Neural cell (in vitro differentiated cells): ENCODE data around the gene NMNAT3. TPM values are rescaled to one million over a fixed set of nuclear protein-coding genes. Genes with fewer than 3 reads are reported as not detected.

Experiments
- H2AFZ ChIP-seq: fragments of 200-600, 300-800 bp; sonication (generic), shearing (Covaris generic); 2 replicates; pipeline ENCODE4 v1.6.0; 2014; ENCODE audit warnings: low read depth, mild to moderate bottlenecking, antibody characterized with exemption, low read length, moderate library complexity
- H3F3A ChIP-seq: fragments of 200-600 bp; shearing (Covaris generic); 2 replicates; pipeline ENCODE4 v1.6.1; 2016; ENCODE audit warnings: mild to moderate bottlenecking, moderate library complexity, mixed read lengths, antibody characterized with exemption, low read length; ENCODE audit not compliant: insufficient read depth, poor library complexity, severe bottlenecking
- H3K27ac ChIP-seq: fragments of 200-600, 300-800 bp; sonication (generic), shearing (Covaris generic); 2 replicates; pipeline ENCODE4 v1.5.1; 2014; ENCODE audit warnings: mild to moderate bottlenecking, low read length, moderate library complexity
- H3K27me3 ChIP-seq: fragments of 300-800, 200-600 bp; sonication (generic), shearing (Covaris generic); 2 replicates; pipeline ENCODE4 v1.6.0; 2014; ENCODE audit warnings: mild to moderate bottlenecking, low read depth, low read length, moderate library complexity; ENCODE audit not compliant: insufficient read depth
- H3K36me3 ChIP-seq: fragments of 300-800, 200-600 bp; sonication (generic), shearing (Covaris generic); 2 replicates; pipeline ENCODE4 v1.5.1; 2014; ENCODE audit warnings: mild to moderate bottlenecking, antibody characterized with exemption, low read length, moderate library complexity; ENCODE audit not compliant: insufficient read depth
- H3K4me2 ChIP-seq: fragments of 300-800, 200-600 bp; sonication (generic), shearing (Covaris generic); 2 replicates; pipeline ENCODE4 v1.6.0; 2014; ENCODE audit warnings: mild to moderate bottlenecking, low read length
- H3K4me3 ChIP-seq: fragments of 300-800, 200-600 bp; sonication (generic), shearing (Covaris generic); 2 replicates; pipeline ENCODE4 v1.5.1; 2014; ENCODE audit warnings: mild to moderate bottlenecking, low read length, moderate library complexity
- H3K79me2 ChIP-seq: fragments of 200-600 bp; shearing (Covaris generic); replicated peaks from 2 replicates; pipeline ENCODE4 v1.6.0; 2014; ENCODE audit warnings: mild to moderate bottlenecking, low read length, moderate library complexity; ENCODE audit not compliant: insufficient read depth
- H3K9ac ChIP-seq: fragments of 300-800, 200-600 bp; sonication (generic), shearing (Covaris generic); 2 replicates; pipeline ENCODE4 v1.6.1; 2016; ENCODE audit warnings: mild to moderate bottlenecking, low read length, mixed read lengths
- H3K9me2 ChIP-seq: fragments of 200-600 bp; shearing (Covaris generic); 2 replicates; pipeline ENCODE4 v1.6.1; 2016; ENCODE audit warnings: mild to moderate bottlenecking, low read length, mixed read lengths; ENCODE audit not compliant: insufficient read depth
- H3K9me3 ChIP-seq: fragments of 200-600, 300-800 bp; sonication (generic), shearing (Covaris generic); 2 replicates; pipeline ENCODE4 v1.6.1; 2016; ENCODE audit warnings: mild to moderate bottlenecking, mixed run types, low read length, moderate library complexity, mixed read lengths
- H4K20me1 ChIP-seq: fragments of 200-600 bp; shearing (Covaris generic); 2 replicates; pipeline ENCODE4 v1.6.1; 2016; ENCODE audit warnings: mild to moderate bottlenecking, mixed run types; ENCODE audit not compliant: insufficient read depth
- EP300 ChIP-seq: fragments of 450-650 bp; conservative IDR thresholded peaks from 2 replicates; pipeline ENCODE4 v1.6.1; 2014; ENCODE audit warnings: antibody characterized with exemption, mild to moderate bottlenecking, moderate library complexity; ENCODE audit not compliant: poor library complexity, severe bottlenecking
- EZH2 ChIP-seq: fragments of 200-600, 300-800 bp; shearing (Covaris generic), sonication (generic); IDR thresholded peaks from 2 replicates; pipeline ENCODE4 v1.6.1; 2014; ENCODE audit warnings: antibody characterized with exemption, low read length, borderline replicate concordance, mild to moderate bottlenecking; ENCODE audit not compliant: insufficient read depth, poor library complexity, severe bottlenecking
- MXI1 ChIP-seq: fragments of 450-650 bp; conservative IDR thresholded peaks from 2 replicates; pipeline ENCODE4 v1.6.1; 2014; ENCODE audit warnings: antibody characterized with exemption, mild to moderate bottlenecking; ENCODE audit not compliant: poor library complexity, severe bottlenecking
- POLR2AphosphoS5 ChIP-seq: IDR thresholded peaks from 2 replicates; pipeline ENCODE4 v1.6.1; 2012
- RAD21 ChIP-seq: fragments of 450-650 bp; conservative IDR thresholded peaks from 2 replicates; pipeline ENCODE4 v1.6.1; 2014; ENCODE audit warnings: antibody characterized with exemption, mild to moderate bottlenecking, moderate library complexity
- SMC3 ChIP-seq: fragments of 450-650 bp; conservative IDR thresholded peaks from 2 replicates; pipeline ENCODE4 v1.6.1; 2014; ENCODE audit warnings: antibody characterized with exemption, mild to moderate bottlenecking, moderate library complexity; ENCODE audit not compliant: poor library complexity
- TAF1 ChIP-seq: IDR thresholded peaks from 2 replicates; pipeline ENCODE4 v1.6.1; 2012; ENCODE audit warnings: low read depth
- polyA plus RNA-seq: library from polyadenylated mRNA; depleted of rRNA; stranded (reverse); fragments of >200 nt; gene quantifications from 2 replicates; pipeline ENCODE4 v1.2.3, GENCODE V29; 2014
- TF ChIP-seq, protein P1 (sequence below): IDR thresholded peaks from 2 replicates; pipeline ENCODE4 v1.6.1; 2012; ENCODE audit warnings: borderline replicate concordance
- TF ChIP-seq, protein P2 (sequence below): fragments of 450-650 bp; IDR thresholded peaks from 2 replicates; pipeline ENCODE4 v1.5.1; 2014; ENCODE audit warnings: antibody characterized with exemption, mild to moderate bottlenecking, moderate library complexity; ENCODE audit not compliant: poor library complexity, severe bottlenecking

NMNAT3 gene
- polyA plus RNA-seq, 1 donor from 2014 or later: 2.3 TPM

DNA sequence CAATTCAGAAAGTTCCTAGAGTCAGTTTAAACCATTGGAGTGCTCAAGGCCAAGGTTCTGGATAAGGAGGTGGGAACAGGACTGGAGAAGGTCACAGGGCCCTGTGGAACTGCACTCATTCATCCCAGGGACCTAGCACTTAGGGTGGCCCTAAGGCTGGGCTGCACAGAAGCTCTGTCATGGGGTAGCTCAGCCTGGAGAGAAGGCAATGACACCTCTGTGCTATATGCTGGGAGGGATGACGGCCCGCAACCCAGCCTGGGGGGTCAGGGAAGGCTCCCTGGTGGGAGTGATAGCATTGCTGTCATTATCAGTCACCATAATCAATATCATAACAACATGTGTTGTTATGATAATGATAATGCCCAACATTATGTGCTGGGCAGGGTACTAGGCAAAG is 151.6 kb downstream of the NMNAT3 start:
- Histone ChIP-seq H3K9me3 (no peaks in the 10 kb centered on the region), H3K36me3 (no peaks in the 10 kb centered on the region)
- no peak for TF ChIP-seq MXI1
- TF ChIP-seq EP300: no peak
- no peak for TF ChIP-seq SMC3
- TF ChIP-seq TAF1: no peak
- TF ChIP-seq EZH2: no peak
- TF ChIP-seq POLR2AphosphoS5: no peak
- TF ChIP-seq, protein P1, sequence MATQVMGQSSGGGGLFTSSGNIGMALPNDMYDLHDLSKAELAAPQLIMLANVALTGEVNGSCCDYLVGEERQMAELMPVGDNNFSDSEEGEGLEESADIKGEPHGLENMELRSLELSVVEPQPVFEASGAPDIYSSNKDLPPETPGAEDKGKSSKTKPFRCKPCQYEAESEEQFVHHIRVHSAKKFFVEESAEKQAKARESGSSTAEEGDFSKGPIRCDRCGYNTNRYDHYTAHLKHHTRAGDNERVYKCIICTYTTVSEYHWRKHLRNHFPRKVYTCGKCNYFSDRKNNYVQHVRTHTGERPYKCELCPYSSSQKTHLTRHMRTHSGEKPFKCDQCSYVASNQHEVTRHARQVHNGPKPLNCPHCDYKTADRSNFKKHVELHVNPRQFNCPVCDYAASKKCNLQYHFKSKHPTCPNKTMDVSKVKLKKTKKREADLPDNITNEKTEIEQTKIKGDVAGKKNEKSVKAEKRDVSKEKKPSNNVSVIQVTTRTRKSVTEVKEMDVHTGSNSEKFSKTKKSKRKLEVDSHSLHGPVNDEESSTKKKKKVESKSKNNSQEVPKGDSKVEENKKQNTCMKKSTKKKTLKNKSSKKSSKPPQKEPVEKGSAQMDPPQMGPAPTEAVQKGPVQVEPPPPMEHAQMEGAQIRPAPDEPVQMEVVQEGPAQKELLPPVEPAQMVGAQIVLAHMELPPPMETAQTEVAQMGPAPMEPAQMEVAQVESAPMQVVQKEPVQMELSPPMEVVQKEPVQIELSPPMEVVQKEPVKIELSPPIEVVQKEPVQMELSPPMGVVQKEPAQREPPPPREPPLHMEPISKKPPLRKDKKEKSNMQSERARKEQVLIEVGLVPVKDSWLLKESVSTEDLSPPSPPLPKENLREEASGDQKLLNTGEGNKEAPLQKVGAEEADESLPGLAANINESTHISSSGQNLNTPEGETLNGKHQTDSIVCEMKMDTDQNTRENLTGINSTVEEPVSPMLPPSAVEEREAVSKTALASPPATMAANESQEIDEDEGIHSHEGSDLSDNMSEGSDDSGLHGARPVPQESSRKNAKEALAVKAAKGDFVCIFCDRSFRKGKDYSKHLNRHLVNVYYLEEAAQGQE: no peak
- TF ChIP-seq, protein P2, sequence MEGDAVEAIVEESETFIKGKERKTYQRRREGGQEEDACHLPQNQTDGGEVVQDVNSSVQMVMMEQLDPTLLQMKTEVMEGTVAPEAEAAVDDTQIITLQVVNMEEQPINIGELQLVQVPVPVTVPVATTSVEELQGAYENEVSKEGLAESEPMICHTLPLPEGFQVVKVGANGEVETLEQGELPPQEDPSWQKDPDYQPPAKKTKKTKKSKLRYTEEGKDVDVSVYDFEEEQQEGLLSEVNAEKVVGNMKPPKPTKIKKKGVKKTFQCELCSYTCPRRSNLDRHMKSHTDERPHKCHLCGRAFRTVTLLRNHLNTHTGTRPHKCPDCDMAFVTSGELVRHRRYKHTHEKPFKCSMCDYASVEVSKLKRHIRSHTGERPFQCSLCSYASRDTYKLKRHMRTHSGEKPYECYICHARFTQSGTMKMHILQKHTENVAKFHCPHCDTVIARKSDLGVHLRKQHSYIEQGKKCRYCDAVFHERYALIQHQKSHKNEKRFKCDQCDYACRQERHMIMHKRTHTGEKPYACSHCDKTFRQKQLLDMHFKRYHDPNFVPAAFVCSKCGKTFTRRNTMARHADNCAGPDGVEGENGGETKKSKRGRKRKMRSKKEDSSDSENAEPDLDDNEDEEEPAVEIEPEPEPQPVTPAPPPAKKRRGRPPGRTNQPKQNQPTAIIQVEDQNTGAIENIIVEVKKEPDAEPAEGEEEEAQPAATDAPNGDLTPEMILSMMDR: no peak
- no peak for TF ChIP-seq RAD21

DNA sequence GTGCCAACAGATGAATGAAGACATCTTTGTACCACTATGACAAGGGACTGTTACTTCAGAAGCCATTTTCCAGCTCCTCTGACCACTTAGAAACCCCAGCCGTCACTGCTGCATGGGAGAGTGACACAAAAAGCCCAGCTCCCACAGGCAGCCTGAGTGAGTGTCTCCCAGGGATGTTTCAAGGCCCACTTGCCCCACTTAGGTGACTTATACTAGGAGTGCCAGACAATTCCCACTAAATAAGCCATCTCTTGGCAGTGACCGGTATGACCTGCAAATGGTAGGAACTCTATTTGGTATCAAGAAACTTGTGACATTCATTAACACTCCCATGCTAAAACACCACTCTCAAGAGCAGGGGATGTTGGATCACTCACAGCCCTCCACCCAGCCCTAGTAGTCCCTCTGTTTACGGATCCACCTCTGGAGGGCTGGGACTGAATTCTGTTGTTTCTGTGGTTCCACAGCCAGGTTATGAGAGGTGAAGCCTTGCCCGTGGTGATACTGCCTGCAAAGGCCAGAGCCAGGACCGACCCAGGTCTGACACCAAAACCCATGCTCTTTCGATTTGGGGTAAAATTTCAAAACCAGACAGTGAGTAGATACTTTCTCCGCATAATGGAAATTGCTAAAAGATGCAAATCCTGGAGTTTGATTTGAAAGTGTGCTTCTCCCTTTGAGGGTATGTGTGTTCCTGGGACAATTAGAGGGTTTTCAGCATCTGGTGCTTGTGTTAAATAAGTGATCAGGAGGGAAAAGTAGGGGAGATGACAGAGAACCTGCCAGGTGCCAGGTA is 152.7 kb downstream of the NMNAT3 start:
- H3K9me2 ChIP-seq: no peaks in the 10 kb centered on the region
- no peaks in the 10 kb centered on the region for H3K27me3 ChIP-seq
- no peak overlapping the region for H2AFZ ChIP-seq
- TF ChIP-seq MXI1: no peak
- no peak for TF ChIP-seq EZH2
- TF ChIP-seq, protein P1: no peak
- no peak for TF ChIP-seq SMC3
- no peak for TF ChIP-seq RAD21
- TF ChIP-seq POLR2AphosphoS5: no peak
- TF ChIP-seq, protein P2: no peak
- TF ChIP-seq EP300: no peak
- TF ChIP-seq TAF1: no peak
- no peak overlapping the region for H3K4me2 ChIP-seq
- H4K20me1 ChIP-seq: no peaks in the 10 kb centered on the region
- H3K9me3 ChIP-seq: no peaks in the 10 kb centered on the region
- H3K9ac ChIP-seq: no peak overlapping the region
- H3K79me2 ChIP-seq: no peaks in the 10 kb centered on the region
- H3K27ac ChIP-seq: no peak overlapping the region
- H3K36me3 ChIP-seq: no peaks in the 10 kb centered on the region
- no peaks in the 10 kb centered on the region for H3F3A ChIP-seq
- H3K4me3 ChIP-seq: no peak overlapping the region

More for the DNA sequence above, 151.6 kb downstream of the NMNAT3 start:
- Histone ChIP-seq H3K9me2 (no peaks in the 10 kb centered on the region), H2AFZ (no peak overlapping the region), H3K4me2 (no peak overlapping the region), H3K4me3 (no peak overlapping the region), H3K9ac (no peak overlapping the region), H3F3A (no peaks in the 10 kb centered on the region), H3K27me3 (no peaks in the 10 kb centered on the region), H3K27ac (no peak overlapping the region), H4K20me1 (no peaks in the 10 kb centered on the region), H3K79me2 (no peaks in the 10 kb centered on the region)
